Esophagus muscularis mucosa (tissue), 4 donors: ENCODE results near the gene SLC16A3. TPM values are rescaled to one million over a fixed set of nuclear protein-coding genes. Genes with fewer than 3 reads are reported as not detected.

Experiments
- DNase-seq: peaks from one replicate; pipeline ENCODE4 v3.0.0-alpha.2; 2017; ENCODE audit errors: extremely low spot score
- H3K27ac ChIP-seq, 4 donors: fragments of 200-600 bp; sonication (generic); replicated peaks in 1 of 4; 1 replicate in 3 of 4; 2 replicates in 1 of 4; pipeline ENCODE4 v1.5.1; 2016 to 2019; ENCODE audit warnings: mild to moderate bottlenecking in 1 of 4
- H3K27me3 ChIP-seq, 4 donors: fragments of 200-600 bp; sonication (generic); one replicate each; pipeline versions ENCODE4 v1.5.1 to v1.6.0; 2016 to 2019
- H3K36me3 ChIP-seq, 4 donors: fragments of 200-600 bp; sonication (generic); one replicate each; pipeline ENCODE4 v1.5.1; 2016 to 2019
- H3K4me1 ChIP-seq, 4 donors: fragments of 200-600 bp; sonication (generic); one replicate each; pipeline ENCODE4 v1.5.1; 2016 to 2019
- H3K4me3 ChIP-seq, 4 donors: fragments of 200-600 bp; sonication (generic); 1 replicate in 2 of 4; 2 replicates in 2 of 4; pipeline ENCODE4 v1.5.1; 2016 to 2019; ENCODE audit warnings: mild to moderate bottlenecking in 4 of 4, moderate library complexity in 1 of 4
- H3K9me3 ChIP-seq, 4 donors: fragments of 200-600 bp; sonication (generic); 1 replicate in 3 of 4; 2 replicates in 1 of 4; pipeline ENCODE4 v1.5.1; 2016 to 2019
- EP300 ChIP-seq: sonication (generic); formaldehyde crosslinking; IDR thresholded peaks from one replicate; pipeline ENCODE4 v1.6.1; 2017; ENCODE audit warnings: antibody characterized with exemption
- POLR2A ChIP-seq: fragments of 450-650 bp; IDR thresholded peaks from one replicate; pipeline ENCODE4 v1.6.1; 2017; ENCODE audit warnings: antibody characterized with exemption, moderate library complexity, mild to moderate bottlenecking, low read depth
- POLR2AphosphoS5 ChIP-seq, 2 donors: sonication (generic); formaldehyde crosslinking; IDR thresholded peaks; one replicate each; pipeline ENCODE4 v1.6.1; 2017; ENCODE audit warnings: antibody characterized with exemption in 2 of 2
- WGBS: methylation state at CpG from one replicate; pipeline ENCODE4 v1.1.5; 2018; 5-methylcytosine and 5-hydroxymethylcytosine counted together
- intact Hi-C: fragments of 100-400 bp; cut with DNase I; formaldehyde crosslinking; loops from one replicate; pipeline ENCODE4 v1.15.1; 2023
- total RNA-seq, 4 donors: library from RNA; depleted of rRNA; stranded (reverse); fragments of >200 nt; gene quantifications; one replicate each; pipeline versions ENCODE4 v1.1.0 to v1.2.1, GENCODE V29; 2016
- TF ChIP-seq, protein P1 (sequence below), 3 experiments: fragments of 200-600 bp in 2 of 3; fragments of 450-650 bp in 1 of 3; sonication (generic) in 2 of 3; IDR thresholded peaks; one replicate each; pipeline ENCODE4 v1.5.1; 2017 to 2019; ENCODE audit warnings: antibody characterized with exemption in 3 of 3, mild to moderate bottlenecking in 2 of 3, moderate library complexity in 1 of 3

Gene SLC16A3
- total RNA-seq, 4 donors from 2014 or later = 17.0 to 28.8 (median 23.4) TPM

DNA sequence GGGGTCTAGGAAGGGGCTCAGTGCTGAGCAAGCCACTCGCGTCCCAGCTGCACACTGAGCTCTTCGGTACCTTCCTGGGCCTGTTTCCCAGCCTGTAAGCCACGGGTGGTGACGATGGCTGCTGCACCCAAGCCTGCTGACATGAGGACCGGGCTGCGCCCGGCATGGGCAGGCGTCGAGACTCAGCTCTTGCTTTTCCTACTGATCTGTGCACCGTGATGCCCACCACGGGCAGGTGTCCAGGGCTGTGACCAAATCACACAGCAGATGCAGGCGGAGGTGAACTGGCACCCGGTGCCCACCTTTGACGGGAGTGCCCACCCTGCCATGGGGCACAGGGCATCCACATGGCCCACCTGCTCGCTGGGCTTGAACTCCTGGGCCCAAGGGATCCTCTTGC, 34.1 kb upstream of the SLC16A3 start:
- Histone ChIP-seq H3K36me3 (peaks cover 17 to 84% (median 62%) of the 10 kb centered on the region in 4 donors), H3K27me3 (no peaks in the 10 kb centered on the region), H3K9me3 (no peaks in the 10 kb centered on the region), H3K27ac (peak overlapping the region in 1 of 4 donors; percentile 74), H3K4me3 (no peak overlapping the region), H3K4me1 (peaks cover 0 to 16% (median 4%) of the 10 kb centered on the region in 4 donors)
- 100% methylated on average over 5 of the region's 16 CpGs for WGBS
- DNase-seq = no peak
- intact Hi-C loops = no loop called here
- TF ChIP-seq EP300 = no peak
- no peak for TF ChIP-seq POLR2AphosphoS5 (IDR thresholded peaks at IDR 0.05)
- TF ChIP-seq, protein P1, sequence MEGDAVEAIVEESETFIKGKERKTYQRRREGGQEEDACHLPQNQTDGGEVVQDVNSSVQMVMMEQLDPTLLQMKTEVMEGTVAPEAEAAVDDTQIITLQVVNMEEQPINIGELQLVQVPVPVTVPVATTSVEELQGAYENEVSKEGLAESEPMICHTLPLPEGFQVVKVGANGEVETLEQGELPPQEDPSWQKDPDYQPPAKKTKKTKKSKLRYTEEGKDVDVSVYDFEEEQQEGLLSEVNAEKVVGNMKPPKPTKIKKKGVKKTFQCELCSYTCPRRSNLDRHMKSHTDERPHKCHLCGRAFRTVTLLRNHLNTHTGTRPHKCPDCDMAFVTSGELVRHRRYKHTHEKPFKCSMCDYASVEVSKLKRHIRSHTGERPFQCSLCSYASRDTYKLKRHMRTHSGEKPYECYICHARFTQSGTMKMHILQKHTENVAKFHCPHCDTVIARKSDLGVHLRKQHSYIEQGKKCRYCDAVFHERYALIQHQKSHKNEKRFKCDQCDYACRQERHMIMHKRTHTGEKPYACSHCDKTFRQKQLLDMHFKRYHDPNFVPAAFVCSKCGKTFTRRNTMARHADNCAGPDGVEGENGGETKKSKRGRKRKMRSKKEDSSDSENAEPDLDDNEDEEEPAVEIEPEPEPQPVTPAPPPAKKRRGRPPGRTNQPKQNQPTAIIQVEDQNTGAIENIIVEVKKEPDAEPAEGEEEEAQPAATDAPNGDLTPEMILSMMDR (IDR thresholded peaks at IDR 0.05) = no peak
- no peak for TF ChIP-seq POLR2A

DNA sequence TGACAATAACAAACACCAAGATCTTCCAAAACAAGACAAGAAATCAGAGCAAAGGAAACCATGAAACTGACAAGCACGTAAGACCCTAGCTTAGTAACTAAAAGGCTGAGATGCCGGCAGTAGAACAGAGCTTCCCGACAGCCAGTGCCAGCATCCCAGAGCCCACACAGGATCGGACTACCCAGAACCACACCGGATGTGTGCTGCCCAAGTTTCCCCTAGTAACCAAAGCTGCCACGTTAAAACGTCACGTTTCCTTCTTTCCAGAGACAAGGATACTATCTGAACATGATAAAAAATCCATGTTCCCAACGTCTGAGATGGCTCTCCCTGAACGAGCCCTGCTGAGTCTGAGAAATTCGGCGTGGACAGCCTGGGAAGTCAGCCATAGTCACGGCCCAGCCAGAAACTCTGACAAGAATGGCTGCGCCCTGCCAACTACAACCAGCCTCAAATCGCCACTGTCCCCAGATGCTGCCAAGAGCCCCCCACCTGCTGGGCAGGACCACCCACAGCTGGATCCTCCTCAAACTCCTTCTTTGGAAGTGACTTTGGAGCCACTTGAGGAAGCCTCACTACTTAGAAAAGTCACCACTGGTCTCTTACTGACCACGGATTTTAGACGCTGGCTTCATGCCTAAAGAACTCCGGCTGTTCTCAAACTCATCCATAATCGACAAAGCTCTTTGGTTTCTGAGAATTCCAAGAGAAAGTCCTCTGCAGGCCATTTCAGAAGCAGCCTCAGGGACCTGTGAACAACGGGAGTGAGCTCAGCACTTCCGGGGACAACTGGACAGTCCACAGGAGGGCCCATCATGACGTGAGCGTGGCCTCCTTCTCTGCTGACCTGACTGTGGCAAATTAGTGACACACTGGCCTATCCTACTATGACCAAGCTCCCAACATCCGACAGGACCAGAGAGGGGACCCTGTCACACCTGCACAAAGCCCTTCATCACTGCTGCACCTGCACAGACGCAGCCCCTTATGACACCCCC, 32.9 kb upstream of the SLC16A3 start:
- H3K27ac ChIP-seq = peak overlapping the region; percentile 31 to 74 (median 46)
- no peaks in the 10 kb centered on the region for H3K27me3 ChIP-seq
- DNase-seq = no peak
- H3K4me1 ChIP-seq = peaks cover 0 to 16% (median 4%) of the 10 kb centered on the region in 4 donors
- peaks cover 23 to 85% (median 70%) of the 10 kb centered on the region in 4 donors for H3K36me3 ChIP-seq
- TF ChIP-seq, protein P1 (IDR thresholded peaks at IDR 0.05) = no peak
- TF ChIP-seq POLR2AphosphoS5 (IDR thresholded peaks at IDR 0.05) = no peak
- no peak for TF ChIP-seq POLR2A
- no peak for TF ChIP-seq EP300
- WGBS = 55% methylated on average over 21 of the region's 25 CpGs
- peak overlapping the region in 1 of 4 donors; percentile 5 for H3K4me3 ChIP-seq
- no peaks in the 10 kb centered on the region for H3K9me3 ChIP-seq
- intact Hi-C loops = no loop called here

DNA sequence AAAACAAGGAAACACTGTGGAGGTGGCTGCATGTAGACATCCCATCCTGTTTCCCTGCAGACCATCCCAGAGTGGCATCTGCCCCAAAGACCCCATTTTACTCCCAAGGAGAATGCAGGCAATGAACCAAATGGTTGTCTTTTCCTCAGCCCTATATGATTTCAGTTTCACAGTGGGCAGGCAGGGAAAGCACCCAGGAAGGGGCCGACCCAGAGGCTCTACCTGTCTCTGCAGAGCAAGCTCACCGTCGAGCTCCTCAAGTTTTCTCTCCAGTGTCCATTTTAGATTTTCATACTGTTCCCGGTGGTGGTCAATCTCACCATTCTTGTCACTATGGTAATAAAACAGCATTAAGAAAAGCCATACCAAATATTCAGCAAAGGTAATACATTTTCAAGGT, 30.8 kb upstream of the SLC16A3 start:
- TF ChIP-seq, protein P1 (IDR thresholded peaks at IDR 0.05) = no peak
- TF ChIP-seq POLR2AphosphoS5 (IDR thresholded peaks at IDR 0.05) = no peak
- TF ChIP-seq POLR2A = no peak
- no peak for TF ChIP-seq EP300
- Histone ChIP-seq H3K4me1 (peaks cover 0 to 16% (median 4%) of the 10 kb centered on the region in 4 donors), H3K4me3 (no peak overlapping the region), H3K9me3 (no peaks in the 10 kb centered on the region), H3K36me3 (peaks cover 28 to 75% (median 58%) of the 10 kb centered on the region in 4 donors), H3K27me3 (no peaks in the 10 kb centered on the region), H3K27ac (no peak overlapping the region)
- no peak for DNase-seq
- intact Hi-C loops = no loop called here
- 100% methylated on average over 4 of the region's 4 CpGs for WGBS

DNA sequence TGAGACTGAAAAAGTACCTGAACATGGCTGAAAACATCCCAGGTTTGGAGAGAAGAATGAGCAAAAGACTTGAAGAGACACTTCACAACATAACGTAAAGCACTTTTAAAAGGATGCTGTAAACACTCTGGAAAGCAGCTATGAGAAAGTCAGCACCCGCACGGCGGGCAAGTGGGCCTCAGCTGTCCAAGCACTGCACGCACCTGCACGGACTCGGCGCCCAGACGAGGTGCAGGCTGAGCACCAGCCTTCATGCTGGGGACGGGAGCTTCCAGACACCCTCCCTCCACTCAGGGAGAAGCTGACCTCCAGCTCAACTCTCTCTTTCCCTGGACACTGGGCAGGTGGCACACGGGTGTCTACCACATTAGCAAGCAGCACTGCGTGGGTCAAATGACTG, 29.3 kb upstream of the SLC16A3 start:
- 90% methylated on average over 12 of the region's 12 CpGs for WGBS
- intact Hi-C loops = no loop called here
- peaks cover 0 to 16% (median 4%) of the 10 kb centered on the region in 4 donors for H3K4me1 ChIP-seq
- H3K27me3 ChIP-seq = no peaks in the 10 kb centered on the region
- no peak overlapping the region for H3K27ac ChIP-seq
- no peaks in the 10 kb centered on the region for H3K9me3 ChIP-seq
- no peak for TF ChIP-seq POLR2A
- TF ChIP-seq, protein P1 (IDR thresholded peaks at IDR 0.05) = no peak
- TF ChIP-seq POLR2AphosphoS5 (IDR thresholded peaks at IDR 0.05) = no peak
- no peak for TF ChIP-seq EP300
- H3K4me3 ChIP-seq = no peak overlapping the region
- peaks cover 20 to 61% (median 45%) of the 10 kb centered on the region in 4 donors for H3K36me3 ChIP-seq
- no peak for DNase-seq
